HG03108 (cell line): Measurements from ENCODE around the gene ZNF691.
"Not testable (repeated sequence)": the region's sequence is repeated elsewhere in the genome, so short reads cannot be mapped to it uniquely, and the experiment has no call there.

ENCODE experiments used
- ATAC-seq: cut with Tn5 transposase; IDR thresholded peaks from one replicate; pipeline ENCODE4 v1.9.1; 2021; ENCODE audit warnings: moderate library complexity; ENCODE audit not compliant: unreplicated experiment

ZNF691 gene

GRCh38 chr1:42853116-42853884 lies 6.9 kb downstream of the ZNF691 start:
- ATAC-seq, result no peak

DNA sequence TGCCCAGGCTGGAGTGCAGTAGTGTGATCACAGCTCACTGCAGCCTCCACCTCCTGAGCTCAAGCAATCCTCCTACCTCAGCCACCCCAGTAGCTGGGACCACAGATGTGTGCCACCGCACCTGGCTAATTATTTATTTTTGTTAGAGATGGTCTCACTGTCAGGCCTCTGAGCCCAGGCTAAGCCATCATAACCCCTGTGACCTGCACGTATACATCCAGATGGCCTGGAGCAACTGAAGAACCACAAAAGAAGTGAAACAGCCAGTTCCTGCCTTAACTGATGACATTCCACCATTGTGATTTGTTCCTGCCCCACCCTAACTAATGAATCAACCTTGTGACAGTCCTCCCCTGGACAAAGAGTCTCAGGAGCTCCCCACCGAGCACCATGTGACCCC lies 10.1 kb downstream of the ZNF691 start:
- not testable (repeated sequence) for ATAC-seq

- not testable (repeated sequence) for ATAC-seq
Observed at GRCh38 chr1:42859366-42859765, 13.0 kb downstream of the ZNF691 start.

GRCh38 chr1:42860339-42861013 lies 14.1 kb downstream of the ZNF691 start:
- no peak for ATAC-seq

DNA sequence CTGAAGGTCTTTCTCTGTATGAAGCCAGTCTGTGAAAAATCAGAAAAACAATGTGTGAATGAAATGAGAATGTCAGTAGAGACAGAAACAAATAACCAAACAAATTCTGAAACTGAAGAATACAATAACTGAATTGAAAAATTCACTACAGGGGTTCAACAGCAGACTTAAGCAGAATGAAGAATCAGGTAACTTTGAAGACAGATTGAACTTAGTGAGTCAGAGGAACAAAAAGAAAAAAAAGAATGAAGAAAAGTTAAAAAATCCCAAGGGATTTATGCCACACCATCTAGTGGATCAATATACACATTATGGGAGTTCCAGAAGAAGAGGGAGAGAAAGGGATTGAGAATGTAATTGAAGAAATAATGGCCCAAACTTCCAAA lies 14.6 kb downstream of the ZNF691 start:
- ATAC-seq, result no peak

DNA sequence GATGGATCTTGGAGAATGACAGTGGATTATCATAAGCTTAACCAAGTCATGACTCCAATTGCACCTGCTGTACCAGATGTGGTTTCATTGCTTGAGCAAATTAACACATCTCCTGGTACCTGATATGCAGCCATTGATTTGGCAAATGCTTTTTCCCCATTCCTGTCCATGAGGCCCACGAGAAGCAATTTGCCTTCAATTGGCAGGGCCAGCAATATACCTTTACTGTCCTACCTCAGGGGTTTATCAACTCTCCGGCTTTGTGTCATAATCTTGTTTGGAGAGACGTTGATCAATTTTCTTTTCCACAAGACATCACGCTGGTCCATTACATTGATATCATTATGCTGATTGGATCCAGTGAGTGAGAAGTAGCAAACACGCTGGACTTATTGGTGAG lies 20.1 kb downstream of the ZNF691 start:
- ATAC-seq, result no peak

GRCh38 chr1:42868466-42868865 lies 22.1 kb downstream of the ZNF691 start:
- ATAC-seq, result not testable (repeated sequence)

DNA sequence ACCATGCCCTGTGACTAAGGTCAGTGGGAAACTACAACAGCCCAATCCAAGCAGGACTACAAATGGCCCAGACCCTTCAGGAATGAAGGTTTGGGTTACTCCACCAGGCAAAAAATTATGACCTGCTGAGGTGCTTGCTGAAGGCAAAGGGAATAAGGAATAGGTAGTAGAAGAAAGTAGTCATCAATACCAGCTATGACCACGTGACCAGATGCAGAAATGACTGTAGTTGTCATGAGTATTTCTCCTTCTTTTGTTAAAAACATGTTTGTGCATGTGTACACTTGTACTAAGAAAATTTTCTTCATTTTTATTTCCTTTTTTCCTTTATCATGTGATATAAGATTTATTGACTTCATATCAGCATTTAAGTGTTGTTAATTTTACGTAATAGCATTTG lies 22.8 kb downstream of the ZNF691 start:
- not testable (repeated sequence) for ATAC-seq

- ATAC-seq, result not testable (repeated sequence)
Observed at GRCh38 chr1:42869751-42870150, 23.3 kb downstream of the ZNF691 start.

DNA sequence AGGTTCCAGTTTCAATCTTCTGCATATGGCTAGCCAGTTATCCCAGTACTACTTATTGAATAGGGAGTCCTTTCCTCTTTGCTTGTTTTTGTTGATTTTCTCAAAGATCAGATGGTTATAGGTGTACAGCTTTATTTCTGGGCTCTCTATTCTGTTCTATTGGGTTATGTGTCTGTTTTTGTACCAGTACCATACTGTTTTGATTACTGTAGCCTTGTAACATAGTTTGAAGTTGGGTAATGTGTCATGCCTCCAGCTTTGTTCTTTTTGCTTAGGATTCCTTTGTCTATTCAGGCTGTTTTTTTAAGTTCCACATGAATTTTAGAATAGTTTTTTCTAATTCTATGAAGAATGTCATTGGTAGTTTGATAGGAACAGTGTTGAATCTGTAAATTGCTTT lies 26.7 kb downstream of the ZNF691 start:
- ATAC-seq, result not testable (repeated sequence)

DNA sequence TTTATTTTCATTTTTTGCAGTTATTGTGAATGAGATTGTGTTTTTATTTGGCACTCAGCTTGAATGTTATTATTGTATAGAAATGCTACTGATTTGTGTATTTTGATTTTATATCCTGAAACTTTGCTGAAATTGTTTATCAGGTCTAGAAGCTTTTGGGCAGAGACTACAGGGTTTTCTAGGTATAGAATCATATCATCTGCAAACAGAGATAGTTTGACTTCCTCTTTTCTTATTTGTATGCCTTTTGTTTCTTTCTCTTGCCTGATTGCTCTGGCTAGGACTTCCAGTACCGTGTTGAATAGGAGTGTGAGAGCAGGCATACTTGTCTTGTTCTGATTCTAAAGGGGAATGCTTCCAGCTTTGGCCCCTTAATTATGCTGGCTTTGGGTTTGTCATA lies 27.3 kb downstream of the ZNF691 start:
- ATAC-seq, result no peak

GRCh38 chr1:42876009-42876408 lies 29.6 kb downstream of the ZNF691 start:
- ATAC-seq, result no peak

- ATAC-seq, result no peak
Observed at GRCh38 chr1:42877380-42877779, 31.0 kb downstream of the ZNF691 start.

- ATAC-seq, result no peak
Observed at GRCh38 chr1:42880384-42880783, 34.0 kb downstream of the ZNF691 start.

GRCh38 chr1:42886046-42886739 lies 39.8 kb downstream of the ZNF691 start:
- no peak for ATAC-seq

DNA sequence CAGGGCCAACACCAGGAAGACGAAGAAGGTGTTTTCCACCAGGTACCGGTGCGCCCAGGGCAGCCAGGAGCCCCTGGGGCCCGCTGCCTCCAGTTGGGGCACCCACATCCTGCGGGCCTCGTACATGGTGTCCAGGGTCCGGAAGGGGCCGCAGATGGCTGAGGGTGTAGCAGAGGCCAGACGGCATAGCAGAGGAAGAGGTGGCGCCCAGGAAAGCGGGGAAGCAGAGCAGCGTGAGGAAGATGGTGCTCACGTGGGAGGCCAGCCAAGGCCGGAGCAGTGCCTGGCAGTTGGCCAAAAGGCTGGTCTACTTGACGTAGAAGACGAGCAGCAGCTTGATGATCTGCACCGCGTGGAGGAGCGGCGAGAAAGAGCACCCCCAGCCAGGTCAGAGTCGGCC lies 40.4 kb downstream of the ZNF691 start:
- no peak for ATAC-seq

- no peak for ATAC-seq
Observed at GRCh38 chr1:42887366-42887765, 41.0 kb downstream of the ZNF691 start.

DNA sequence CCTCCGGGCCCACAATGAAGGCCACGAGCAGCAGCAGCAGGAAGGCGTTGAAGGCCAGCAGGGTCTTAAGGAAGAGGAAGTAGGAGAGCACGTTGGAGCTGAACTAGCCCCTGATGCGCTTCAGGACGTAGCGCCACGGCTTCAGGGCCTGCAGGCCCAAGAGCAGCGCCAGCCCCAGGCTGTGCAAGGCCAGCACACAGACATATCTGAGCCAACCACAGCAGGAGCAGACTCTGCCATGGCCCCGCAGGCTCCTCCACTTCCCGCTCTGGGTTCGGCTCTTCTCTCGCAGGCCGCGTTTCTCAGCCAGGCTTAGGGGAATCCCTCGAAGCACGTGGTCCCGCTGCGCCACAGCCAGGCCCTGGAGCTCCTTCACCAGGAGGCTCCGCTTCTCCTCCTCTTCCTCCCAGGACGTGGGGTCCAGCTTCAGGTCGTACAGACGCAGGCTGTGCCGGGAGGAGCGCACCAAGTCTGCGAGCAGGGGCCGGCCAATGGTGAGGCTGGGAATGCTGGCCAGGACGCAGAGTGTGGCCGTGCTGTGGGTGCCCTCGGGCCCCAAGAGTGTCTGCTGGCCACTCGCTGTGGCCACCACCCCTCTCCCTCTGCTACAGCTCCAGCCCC lies 41.7 kb downstream of the ZNF691 start:
- ATAC-seq, result no peak

- no peak for ATAC-seq
Observed at GRCh38 chr1:42889264-42889663, 42.9 kb downstream of the ZNF691 start.

GRCh38 chr1:42891465-42892138 lies 45.2 kb downstream of the ZNF691 start:
- ATAC-seq, result no peak

- not testable (repeated sequence) for ATAC-seq
Observed at GRCh38 chr1:42899960-42900359, 53.5 kb downstream of the ZNF691 start.
